COLO668 (cell line): ENCODE results near the gene PVR.
"Not testable (repeated sequence)": the region's sequence is repeated elsewhere in the genome, so short reads cannot be mapped to it uniquely, and the experiment has no call there.

ENCODE experiments used
- DNase-seq: peaks from one replicate; lab custom pipeline; 2025; ENCODE audit not compliant: unreplicated experiment; lab: John Stamatoyannopoulos, UW

Gene PVR

GRCh38 chr19:44617110-44617880 is 26.4 kb upstream of the PVR start:
- DNase-seq, result no peak

- DNase-seq, result no peak
Observed at GRCh38 chr19:44618640-44619357, 24.9 kb upstream of the PVR start.

GRCh38 chr19:44620667-44621066 is 23.0 kb upstream of the PVR start:
- no peak for DNase-seq

- DNase-seq, result no peak
Observed at GRCh38 chr19:44621367-44621766, 22.3 kb upstream of the PVR start.

- no peak for DNase-seq
Observed at GRCh38 chr19:44623080-44623479, 20.6 kb upstream of the PVR start.

- no peak for DNase-seq
Observed at GRCh38 chr19:44623626-44624025, 20.1 kb upstream of the PVR start.

GRCh38 chr19:44624840-44625354 is 18.8 kb upstream of the PVR start:
- DNase-seq, result no peak

- not testable (repeated sequence) for DNase-seq
Observed at GRCh38 chr19:44625637-44626036, 18.1 kb upstream of the PVR start.

GRCh38 chr19:44626048-44626624 is 17.6 kb upstream of the PVR start:
- DNase-seq, result no peak

- DNase-seq, result no peak
Observed at GRCh38 chr19:44627631-44628030, 16.1 kb upstream of the PVR start.

- no peak for DNase-seq
Observed at GRCh38 chr19:44628793-44629192, 14.9 kb upstream of the PVR start.

GRCh38 chr19:44631611-44632010 is 12.1 kb upstream of the PVR start:
- DNase-seq, result not testable (repeated sequence)

- DNase-seq, result not testable (repeated sequence)
Observed at GRCh38 chr19:44634058-44634457, 9.7 kb upstream of the PVR start.

GRCh38 chr19:44634785-44635184 is 8.9 kb upstream of the PVR start:
- DNase-seq, result no peak

- DNase-seq, result no peak
Observed at GRCh38 chr19:44635581-44636438, 7.9 kb upstream of the PVR start.

GRCh38 chr19:44636439-44637389 is 7.0 kb upstream of the PVR start:
- DNase-seq, result no peak

GRCh38 chr19:44637390-44637764 is 6.3 kb upstream of the PVR start:
- no peak for DNase-seq

- DNase-seq, result no peak
Observed at GRCh38 chr19:44640518-44640917, 3.2 kb upstream of the PVR start.

GRCh38 chr19:44641501-44642265 is 2.0 kb upstream of the PVR start:
- DNase-seq, result no peak
